Measurements from ENCODE around the gene CNTN1. TPM values are rescaled to one million over a fixed set of nuclear protein-coding genes. Genes with fewer than 3 reads are reported as not detected.

CNTN1 gene
- total and polyA plus RNA-seq, 2 of the 4 experiments (the other 2 are of a cell fraction) = 0.10 to 0.18 TPM

- intact Hi-C loops (cut with micrococcal nuclease) = no loop called here
- H3K9me1 ChIP-seq (ENCODE audit: insufficient read depth, low read length) = no peaks in the 10 kb centered on the region
- no peak overlapping the region for H4K91ac ChIP-seq (ENCODE audit: insufficient read depth, low read depth, low read length)
- no peaks in the 10 kb centered on the region for H3K36me3 ChIP-seq (ENCODE audit: control insufficient read depth, insufficient read depth, low read length)
- no peak overlapping the region for H2BK15ac ChIP-seq (ENCODE audit: low read depth, low read length)
- no peak overlapping the region for H2BK120ac ChIP-seq (ENCODE audit: low read depth, low read length)
- H3K27me3 ChIP-seq (ENCODE audit: control insufficient read depth, insufficient read depth, low read length) = no peaks in the 10 kb centered on the region
- TF ChIP-seq BHLHE40 (IDR thresholded peaks at IDR 0.05; ENCODE audit: low read depth, low read length) (no peak), NFE2L2 (IDR thresholded peaks at IDR 0.05; ENCODE audit: low read depth, low read length) (no peak), MAFK (IDR thresholded peaks at IDR 0.05; ENCODE audit: low read depth, low read length) (no peak), RFX5 (IDR thresholded peaks at IDR 0.05; ENCODE audit: low read depth, low read length) (no peak), SMC3 (IDR thresholded peaks at IDR 0.05; ENCODE audit: low read depth, low read length) (no peak), MAZ (IDR thresholded peaks at IDR 0.05; ENCODE audit: borderline replicate concordance, low read depth, low read length) (no peak), RAD21 (IDR thresholded peaks at IDR 0.05; ENCODE audit: low read length) (no peak), MXI1 (IDR thresholded peaks at IDR 0.05; ENCODE audit: borderline replicate concordance, low read depth, low read length) (no peak), USF2 (IDR thresholded peaks at IDR 0.05; ENCODE audit: low read depth, low read length) (no peak), POLR2A (IDR thresholded peaks at IDR 0.05; ENCODE audit: low read depth, low read length) (no peak), CEBPB (IDR thresholded peaks at IDR 0.05; ENCODE audit: low read depth, low read length) (no peak), CTCF (conservative IDR thresholded peaks at IDR 0.05; ENCODE audit: low read depth, low read length) (no peak), ELK1 (IDR thresholded peaks at IDR 0.05; ENCODE audit: borderline replicate concordance, low read depth, low read length) (no peak), FOS (IDR thresholded peaks at IDR 0.05; ENCODE audit: low read depth, low read length) (no peak), RCOR1 (IDR thresholded peaks at IDR 0.05; ENCODE audit: insufficient replicate concordance, low read length) (no peak), CHD1 (IDR thresholded peaks at IDR 0.05; ENCODE audit: low read depth, low read length) (no peak)
- no peak overlapping the region for H3K27ac ChIP-seq (ENCODE audit: insufficient read depth, low read length)
- DNase-seq = no peak
- no peak overlapping the region for H3K4ac ChIP-seq (ENCODE audit: low read depth, low read length)
- no peak overlapping the region for H3K4me3 ChIP-seq (ENCODE audit: insufficient read depth, low read depth, low read length)
- H4K8ac ChIP-seq (ENCODE audit: low read depth in 2 of 2, low read length in 2 of 2) = no peak overlapping the region
- no peak overlapping the region for H3K23ac ChIP-seq (ENCODE audit: low read depth, low read length)
- H4K20me1 ChIP-seq (ENCODE audit: insufficient read depth, low read length) = no peaks in the 10 kb centered on the region
- ChIA-PET POLR2A (ENCODE audit: unreplicated experiment) (no interaction called here), CTCF (no interaction called here)
- in situ Hi-C loops (cut with MboI; ENCODE audit: low sequenced_read_pairs) = no loop called here
- H3K4me1 ChIP-seq (ENCODE audit: control insufficient read depth, insufficient read depth, low read length) = no peaks in the 10 kb centered on the region
- no peak for ATAC-seq (ENCODE audit: low read depth)
- H3K14ac ChIP-seq (replicated peaks; ENCODE audit: low read depth, low read length) = no peak overlapping the region
- no peak overlapping the region for H3K18ac ChIP-seq (ENCODE audit: low read depth, low read length)
- H3K4me2 ChIP-seq (ENCODE audit: low read depth, low read length) = no peak overlapping the region
- no TSS peak for BruUV-seq (replicated peaks)
- WGBS, 2 experiments (ENCODE audit: extremely low coverage in 2 of 2, insufficient read length in 1 of 2) = no CpG with 5 or more reads among the region's 2 CpGs
- H2BK5ac ChIP-seq (ENCODE audit: low read depth, low read length, poor library complexity, severe bottlenecking) = no peak overlapping the region
- no peak overlapping the region for H4K5ac ChIP-seq (ENCODE audit: low read depth, low read length)
- H3K9ac ChIP-seq (ENCODE audit: low read depth, low read length) = no peak overlapping the region
- no peaks in the 10 kb centered on the region for H3K9me3 ChIP-seq (ENCODE audit: control insufficient read depth, insufficient read depth, low read length)
- no peak overlapping the region for H2AFZ ChIP-seq (replicated peaks; ENCODE audit: low read length, poor library complexity)
- dilution Hi-C loops (cut with HindIII; ENCODE audit: low sequenced_read_pairs, unreplicated experiment) = no loop called here
- H2AK9ac ChIP-seq (replicated peaks; ENCODE audit: low read depth, low read length, poor library complexity) = no peak overlapping the region
- no peak overlapping the region for H2BK20ac ChIP-seq (ENCODE audit: low read depth, low read length)
- H3K79me1 ChIP-seq (ENCODE audit: low read depth in 1 of 2, low read length in 2 of 2) = no peaks in the 10 kb centered on the region
- H2AK5ac ChIP-seq (ENCODE audit: low read depth, low read length) = no peak overlapping the region
- no peak overlapping the region for H3K56ac ChIP-seq (ENCODE audit: extremely low read depth, insufficient read depth, low read length)
Measured at GRCh38 chr12:40915172-40915571, 222.9 kb downstream of the CNTN1 start.

Data from IMR-90 (cell line).